DND-41 (cell line): ENCODE measurements around the gene FAM107B.

Experiments
- CTCF ChIP-seq: IDR thresholded peaks from 2 replicates; pipeline ENCODE4 v1.5.1; 2012; ENCODE audit warnings: borderline replicate concordance, low read length, moderate library complexity, mild to moderate bottlenecking; ENCODE audit not compliant: poor library complexity, severe bottlenecking; ENCODE audit errors: extremely low read depth
- EZH2 ChIP-seq: IDR thresholded peaks from 3 replicates; pipeline ENCODE4 v1.6.1; 2012; ENCODE audit warnings: borderline replicate concordance, low read depth, mild to moderate bottlenecking, moderate library complexity, low read length, inconsistent platforms; ENCODE audit not compliant: severe bottlenecking

- TF ChIP-seq CTCF (no peak), EZH2 (no peak)
Measured at GRCh38 chr10:14540611-14541010, 234.1 kb downstream of the FAM107B start.
